ENCODE results near the gene KLK1.

Gene KLK1

DNA sequence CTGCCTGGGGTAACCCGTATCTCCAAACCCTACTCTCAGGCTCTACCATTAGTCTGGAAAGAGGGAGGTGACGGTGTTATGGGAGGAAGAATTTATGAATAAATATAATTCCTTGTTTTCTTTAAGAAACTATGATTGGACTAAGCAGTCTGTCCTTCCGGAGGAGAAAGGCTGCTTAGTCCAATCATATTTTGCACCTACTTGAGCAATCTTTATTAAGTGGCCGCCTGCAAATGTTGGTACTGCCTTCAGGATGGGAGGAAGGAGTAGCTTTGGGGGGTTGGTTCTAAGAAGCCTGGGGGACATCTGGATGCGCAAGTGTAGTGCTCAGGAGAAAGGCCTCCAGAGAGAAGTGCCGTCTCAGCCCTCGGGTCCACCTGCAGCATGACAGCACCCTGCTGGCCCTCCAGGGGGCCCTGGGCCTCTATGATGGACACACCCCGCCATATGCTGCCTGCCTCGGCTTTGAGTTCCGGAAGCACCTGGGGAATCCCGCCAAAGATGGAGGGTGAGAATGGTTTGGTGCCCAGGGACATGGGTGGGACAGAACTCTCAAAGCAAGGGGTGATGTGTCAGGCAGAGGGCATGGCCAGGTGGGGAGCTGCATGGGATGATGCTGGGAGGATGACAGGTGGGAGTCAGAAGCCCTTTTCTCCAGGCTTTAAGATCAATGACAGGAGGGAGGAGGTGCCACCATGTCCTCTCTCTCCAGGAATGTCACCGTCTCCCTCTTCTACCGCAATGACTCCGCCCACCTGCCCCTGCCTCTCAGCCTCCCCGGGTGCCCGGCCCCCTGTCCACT lies 29.3 kb downstream of the KLK1 start:
- peak; percentile 16 for DNase-seq (ENCODE audit: extremely low read depth, low read depth)
- H3K4me3 ChIP-seq (replicated peaks; ENCODE audit: low read depth, low read length), result no peak overlapping the region
- TF ChIP-seq, protein P1, sequence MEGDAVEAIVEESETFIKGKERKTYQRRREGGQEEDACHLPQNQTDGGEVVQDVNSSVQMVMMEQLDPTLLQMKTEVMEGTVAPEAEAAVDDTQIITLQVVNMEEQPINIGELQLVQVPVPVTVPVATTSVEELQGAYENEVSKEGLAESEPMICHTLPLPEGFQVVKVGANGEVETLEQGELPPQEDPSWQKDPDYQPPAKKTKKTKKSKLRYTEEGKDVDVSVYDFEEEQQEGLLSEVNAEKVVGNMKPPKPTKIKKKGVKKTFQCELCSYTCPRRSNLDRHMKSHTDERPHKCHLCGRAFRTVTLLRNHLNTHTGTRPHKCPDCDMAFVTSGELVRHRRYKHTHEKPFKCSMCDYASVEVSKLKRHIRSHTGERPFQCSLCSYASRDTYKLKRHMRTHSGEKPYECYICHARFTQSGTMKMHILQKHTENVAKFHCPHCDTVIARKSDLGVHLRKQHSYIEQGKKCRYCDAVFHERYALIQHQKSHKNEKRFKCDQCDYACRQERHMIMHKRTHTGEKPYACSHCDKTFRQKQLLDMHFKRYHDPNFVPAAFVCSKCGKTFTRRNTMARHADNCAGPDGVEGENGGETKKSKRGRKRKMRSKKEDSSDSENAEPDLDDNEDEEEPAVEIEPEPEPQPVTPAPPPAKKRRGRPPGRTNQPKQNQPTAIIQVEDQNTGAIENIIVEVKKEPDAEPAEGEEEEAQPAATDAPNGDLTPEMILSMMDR (IDR thresholded peaks at IDR 0.05; ENCODE audit: low read depth, low read length, missing control alignments), result peak; percentile 26

DNA sequence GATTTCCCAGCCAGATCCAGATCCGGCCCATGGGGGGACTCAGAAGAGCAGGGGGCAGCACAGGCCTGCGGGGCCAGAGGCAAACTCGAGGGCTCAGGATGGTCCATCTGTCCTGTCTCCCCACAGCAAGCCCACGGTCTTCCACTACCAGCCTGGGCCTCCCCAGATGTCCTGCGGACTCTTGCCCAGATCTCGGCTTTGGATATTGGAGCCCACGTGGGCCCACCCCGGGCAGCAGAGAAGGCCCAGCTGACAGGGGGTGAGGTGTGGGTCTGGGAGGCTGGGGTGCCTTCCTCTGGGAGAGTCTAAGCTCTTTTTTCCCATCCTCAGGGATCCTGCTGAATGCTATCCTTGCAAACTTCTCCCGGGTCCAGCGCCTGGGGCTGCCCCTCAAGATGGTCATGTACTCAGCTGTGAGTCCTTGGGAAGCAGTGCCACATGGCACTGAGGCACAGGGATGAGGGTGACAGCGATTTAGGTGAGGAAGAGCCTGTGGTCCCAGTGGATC lies 30.0 kb downstream of the KLK1 start:
- DNase-seq (ENCODE audit: extremely low read depth, low read depth), result no peak
- no peak overlapping the region for H3K4me3 ChIP-seq (replicated peaks; ENCODE audit: low read depth, low read length)
- TF ChIP-seq, protein P1 (IDR thresholded peaks at IDR 0.05; ENCODE audit: low read depth, low read length, missing control alignments), result no peak

DNA sequence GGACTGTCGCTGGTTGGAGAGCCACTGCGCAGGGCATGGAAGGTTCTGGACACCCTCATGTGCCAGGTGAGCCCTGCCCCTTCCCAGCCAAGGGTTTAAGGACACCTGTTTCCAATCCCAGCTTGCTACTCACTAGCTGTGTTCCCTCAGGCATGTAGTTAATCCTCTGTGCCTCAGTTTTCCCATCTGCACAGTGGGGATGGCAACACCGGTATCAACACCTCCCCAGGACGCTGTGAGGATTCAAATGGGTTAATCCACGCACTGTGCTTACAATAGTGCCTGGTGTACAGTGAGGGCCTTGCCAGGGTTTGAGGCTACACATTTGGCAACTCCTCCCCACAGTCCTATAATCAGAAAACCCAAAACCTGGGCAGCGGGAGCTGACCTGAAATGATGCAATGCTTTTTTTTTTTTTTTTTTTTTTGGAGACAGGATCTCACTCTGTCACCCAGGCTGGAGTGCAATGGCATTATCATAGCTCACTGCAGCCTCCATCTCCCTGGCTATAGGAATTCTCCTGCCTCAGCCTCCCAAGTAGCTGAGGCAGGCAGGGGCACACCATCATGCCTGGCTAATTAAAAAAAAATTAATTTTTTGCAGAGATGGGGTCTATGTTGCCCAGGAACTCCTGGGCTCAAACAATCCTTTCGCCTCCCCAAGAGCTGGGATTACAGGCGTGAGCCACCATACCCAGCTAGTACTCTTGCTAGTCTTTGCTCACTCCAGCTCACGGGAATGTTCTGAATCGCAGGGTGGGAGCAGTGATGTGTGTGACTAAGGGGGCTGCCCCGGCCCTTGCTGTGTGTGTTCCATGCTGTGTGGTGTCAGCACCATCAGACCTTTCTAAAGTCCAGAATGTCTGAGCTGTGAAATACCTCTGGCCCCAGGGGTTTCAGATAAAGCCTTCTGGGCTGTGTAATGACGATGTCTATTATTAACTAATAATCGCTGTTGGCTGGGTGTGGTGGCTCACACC lies 31.0 kb downstream of the KLK1 start:
- H3K4me3 ChIP-seq (replicated peaks; ENCODE audit: low read depth, low read length), result no peak overlapping the region
- DNase-seq (ENCODE audit: extremely low read depth, low read depth), result no peak
- TF ChIP-seq, protein P1 (IDR thresholded peaks at IDR 0.05; ENCODE audit: low read depth, low read length, missing control alignments), result no peak

DNA sequence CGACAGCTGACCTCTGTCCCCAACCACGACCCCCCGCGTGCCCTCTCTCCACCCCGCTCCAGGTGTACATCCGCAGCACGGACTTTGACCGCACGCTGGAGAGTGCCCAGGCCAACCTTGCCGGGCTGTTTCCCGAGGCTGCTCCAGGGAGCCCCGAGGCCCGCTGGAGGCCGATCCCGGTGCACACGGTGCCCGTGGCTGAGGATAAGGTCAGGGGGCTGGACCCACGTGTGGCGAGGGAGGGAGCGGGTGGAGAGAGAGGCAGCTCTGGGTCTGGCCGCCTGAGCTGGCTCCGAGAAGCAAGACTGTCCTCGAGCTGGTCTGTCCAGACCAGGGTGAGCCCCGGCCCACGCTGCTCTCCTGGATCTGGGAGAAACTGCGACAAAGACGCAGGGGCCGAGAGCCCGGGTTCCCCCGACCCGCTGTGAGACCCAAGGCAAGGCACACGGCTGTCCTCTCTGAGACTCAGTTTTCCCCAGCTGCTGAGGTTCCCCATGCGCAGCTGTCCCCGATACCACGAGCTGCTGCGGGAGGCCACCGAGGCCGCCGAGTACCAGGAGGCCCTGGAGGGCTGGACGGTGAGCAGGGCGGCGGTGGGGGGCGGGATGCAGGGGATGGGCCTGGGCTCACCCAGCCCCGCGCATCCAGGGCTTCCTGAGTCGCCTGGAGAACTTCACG lies 31.9 kb downstream of the KLK1 start:
- no peak for DNase-seq (ENCODE audit: extremely low read depth, low read depth)
- no peak overlapping the region for H3K4me3 ChIP-seq (replicated peaks; ENCODE audit: low read depth, low read length)
- TF ChIP-seq, protein P1 (IDR thresholded peaks at IDR 0.05; ENCODE audit: low read depth, low read length, missing control alignments), result no peak

DNA sequence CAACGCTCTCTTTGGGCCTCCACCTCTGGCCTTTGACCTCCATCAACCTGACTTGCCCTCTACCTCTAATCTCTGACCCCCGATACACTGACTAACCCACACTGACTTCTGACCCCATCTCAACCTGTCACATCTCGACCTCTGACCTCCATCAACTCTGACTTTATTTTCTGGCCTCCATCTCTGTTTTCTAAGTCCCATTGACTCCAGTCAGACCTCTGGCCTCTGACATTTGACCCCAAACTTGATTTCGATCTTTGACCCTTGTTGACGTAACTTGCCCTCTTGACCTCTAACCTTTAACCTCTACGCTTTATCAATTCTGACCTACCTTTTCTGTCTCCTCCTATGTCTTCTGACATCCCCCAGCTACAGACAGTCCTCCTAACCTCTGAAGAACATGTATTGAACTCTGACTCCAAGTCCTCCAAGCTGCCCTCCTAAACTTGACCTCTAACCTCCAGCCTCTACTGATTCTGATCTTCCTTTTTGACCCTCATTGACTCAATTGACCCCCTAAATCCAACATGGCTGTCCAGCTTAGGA lies 32.6 kb downstream of the KLK1 start:
- TF ChIP-seq, protein P1 (IDR thresholded peaks at IDR 0.05; ENCODE audit: low read depth, low read length, missing control alignments), result no peak
- DNase-seq (ENCODE audit: extremely low read depth, low read depth), result no peak
- H3K4me3 ChIP-seq (replicated peaks; ENCODE audit: low read depth, low read length), result no peak overlapping the region

DNA sequence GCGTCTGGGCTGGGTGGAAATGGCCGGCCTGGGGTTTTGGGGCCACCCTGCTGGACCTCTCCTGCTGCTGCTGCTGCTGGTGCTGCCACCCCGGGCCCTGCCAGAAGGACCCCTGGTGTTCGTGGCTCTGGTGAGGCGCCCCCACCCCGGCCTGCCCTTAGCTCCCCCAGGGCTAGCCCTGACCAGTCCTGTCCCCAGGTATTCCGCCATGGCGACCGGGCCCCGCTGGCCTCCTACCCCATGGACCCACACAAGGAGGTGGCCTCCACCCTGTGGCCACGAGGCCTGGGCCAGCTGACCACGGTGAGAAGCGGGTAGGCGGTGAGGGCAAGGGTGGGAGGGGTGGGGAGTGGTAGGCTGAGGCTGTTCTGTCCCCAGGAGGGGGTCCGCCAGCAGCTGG lies 33.2 kb downstream of the KLK1 start, which contains the start of gene ACP4:
TSS of gene ACP4 (plus strand) at position 20 of the 400 bp plus-strand sequence. CDS start at position 20, 0 bp downstream.
- TF ChIP-seq, protein P1 (IDR thresholded peaks at IDR 0.05; ENCODE audit: low read depth, low read length, missing control alignments), result no peak
- no peak within 1 kb of the TSS for H3K4me3 ChIP-seq (replicated peaks; ENCODE audit: low read depth, low read length)
- DNase-seq (ENCODE audit: extremely low read depth, low read depth), result no peak
